DND-41 (cell line): ENCODE data around the gene COL20A1.

Experiments
- ATAC-seq: fragments of 200-7000 bp; cut with Tn5 transposase; 3 replicates; pipeline ENCODE4 v1.9.1; 2021; ENCODE audit warnings: low read depth; ENCODE audit not compliant: insufficient read depth
- DNase-seq: peaks from one replicate; pipeline ENCODE4 v3.0.0-alpha.2; 2020
- H2AFZ ChIP-seq: 2 replicates; pipeline ENCODE4 v1.6.0; 2012; ENCODE audit warnings: low read depth, low read length
- H3K27ac ChIP-seq: 2 replicates; pipeline ENCODE4 v1.5.1; 2012; ENCODE audit warnings: low read length, inconsistent platforms
- H3K27me3 ChIP-seq: fragments of 200-600 bp; sonication (generic); 2 replicates; pipeline ENCODE4 v1.6.0; 2012; ENCODE audit warnings: low read length, mild to moderate bottlenecking, inconsistent platforms; ENCODE audit not compliant: insufficient read depth, poor library complexity
- H3K36me3 ChIP-seq: 2 replicates; pipeline ENCODE4 v1.5.1; 2012; ENCODE audit warnings: low read length, inconsistent platforms; ENCODE audit not compliant: insufficient read depth
- H3K4me1 ChIP-seq: 2 replicates; pipeline ENCODE4 v1.5.1; 2012; ENCODE audit warnings: mild to moderate bottlenecking, low read length; ENCODE audit not compliant: insufficient read depth
- H3K4me2 ChIP-seq: 2 replicates; pipeline ENCODE4 v1.6.0; 2012; ENCODE audit warnings: mild to moderate bottlenecking, moderate library complexity, low read length, inconsistent platforms; ENCODE audit not compliant: insufficient read depth
- H3K4me3 ChIP-seq, 2 experiments: fragments of 200-600 bp in 1 of 2; shearing (Covaris generic) in 1 of 2; 2 replicates each; pipeline ENCODE4 v1.5.1; 2012 to 2016; ENCODE audit warnings: inconsistent platforms in 2 of 2, low read length in 2 of 2, mild to moderate bottlenecking in 2 of 2, low read depth in 1 of 2, moderate library complexity in 1 of 2
- H3K79me2 ChIP-seq: 2 replicates; pipeline ENCODE4 v1.6.0; 2012; ENCODE audit warnings: low read length, inconsistent platforms; ENCODE audit not compliant: insufficient read depth
- H3K9ac ChIP-seq: 2 replicates; pipeline ENCODE4 v1.6.0; 2012; ENCODE audit warnings: low read depth, mild to moderate bottlenecking, inconsistent platforms, low read length, moderate library complexity
- H3K9me3 ChIP-seq: 2 replicates; pipeline ENCODE4 v1.5.1; 2012; ENCODE audit warnings: low read length, moderate library complexity, mild to moderate bottlenecking, inconsistent platforms; ENCODE audit not compliant: insufficient read depth, severe bottlenecking
- H4K20me1 ChIP-seq: 2 replicates; pipeline ENCODE4 v1.6.0; 2012; ENCODE audit warnings: low read length; ENCODE audit not compliant: insufficient read depth
- CTCF ChIP-seq: IDR thresholded peaks from 2 replicates; pipeline ENCODE4 v1.5.1; 2012; ENCODE audit warnings: borderline replicate concordance, low read length, moderate library complexity, mild to moderate bottlenecking; ENCODE audit not compliant: poor library complexity, severe bottlenecking; ENCODE audit errors: extremely low read depth
- EZH2 ChIP-seq: IDR thresholded peaks from 3 replicates; pipeline ENCODE4 v1.6.1; 2012; ENCODE audit warnings: borderline replicate concordance, low read depth, mild to moderate bottlenecking, moderate library complexity, low read length, inconsistent platforms; ENCODE audit not compliant: severe bottlenecking

The COL20A1 gene

GRCh38 chr20:63330940-63331339, 38.0 kb downstream of the COL20A1 start:
- ATAC-seq: no peak
- Histone ChIP-seq H3K27ac (no peak overlapping the region), H3K27me3 (no peaks in the 10 kb centered on the region), H3K4me3 (no peak overlapping the region), H3K4me2 (no peak overlapping the region), H3K9ac (no peak overlapping the region), H4K20me1 (peaks cover 5% of the 10 kb centered on the region; the same call in 1 of the 2 replicates), H3K9me3 (peaks cover 4% of the 10 kb centered on the region), H3K36me3 (no peaks in the 10 kb centered on the region), H3K4me1 (no peaks in the 10 kb centered on the region), H3K79me2 (no peaks in the 10 kb centered on the region), H2AFZ (no peak overlapping the region)
- DNase-seq: no peak
- TF ChIP-seq CTCF (no peak), EZH2 (no peak)

GRCh38 chr20:63331741-63332400, 38.9 kb downstream of the COL20A1 start:
- no peak for DNase-seq
- Histone ChIP-seq H4K20me1 (peaks cover 4% of the 10 kb centered on the region; the same call in 1 of the 2 replicates), H3K27me3 (no peaks in the 10 kb centered on the region), H3K4me1 (no peaks in the 10 kb centered on the region), H3K79me2 (no peaks in the 10 kb centered on the region), H3K9me3 (peaks cover 4% of the 10 kb centered on the region), H3K4me2 (no peak overlapping the region), H2AFZ (no peak overlapping the region), H3K36me3 (no peaks in the 10 kb centered on the region), H3K27ac (no peak overlapping the region), H3K9ac (no peak overlapping the region), H3K4me3 (no peak overlapping the region)
- no peak for TF ChIP-seq CTCF
- TF ChIP-seq EZH2: no peak
- no peak for ATAC-seq

- no peak overlapping the region for H3K4me3 ChIP-seq
- TF ChIP-seq CTCF (no peak), EZH2 (no peak)
- no peak overlapping the region for H3K27ac ChIP-seq
- H3K9ac ChIP-seq: no peak overlapping the region
- peaks cover 4% of the 10 kb centered on the region for H3K9me3 ChIP-seq
- no peak overlapping the region for H2AFZ ChIP-seq
- H3K4me2 ChIP-seq: no peak overlapping the region
- H3K36me3 ChIP-seq: no peaks in the 10 kb centered on the region
- DNase-seq (no peak), ATAC-seq (no peak)
- H4K20me1 ChIP-seq: no peaks in the 10 kb centered on the region; the same call in 1 of the 2 replicates
- H3K27me3 ChIP-seq: peaks cover 2% of the 10 kb centered on the region
- no peaks in the 10 kb centered on the region for H3K79me2 ChIP-seq
- H3K4me1 ChIP-seq: no peaks in the 10 kb centered on the region
Observed at GRCh38 chr20:63332488-63333240, 39.7 kb downstream of the COL20A1 start.
